BE2C (cell line): ENCODE results near the gene CLASP1. TPM values are rescaled to one million over a fixed set of nuclear protein-coding genes. Genes with fewer than 3 reads are reported as not detected.

Source experiments
- DNase-seq: peaks from one replicate; pipeline ENCODE4 v3.0.0-alpha.2; 2020
- H3K27me3 ChIP-seq: fragments of 250-450 bp; sonication (Bioruptor Pico); 2 replicates; pipeline ENCODE4 v1.5.1; 2020; ENCODE audit warnings: mild to moderate bottlenecking
- H3K36me3 ChIP-seq: fragments of 250-450 bp; sonication (Bioruptor Pico); 2 replicates; pipeline ENCODE4 v1.5.1; 2020; ENCODE audit warnings: mild to moderate bottlenecking
- H3K4me1 ChIP-seq: fragments of 250-450 bp; sonication (Bioruptor Pico); 2 replicates; pipeline ENCODE4 v1.5.1; 2020
- H3K4me3 ChIP-seq: 2 replicates; pipeline ENCODE4 v1.5.1; 2011; ENCODE audit warnings: low read depth, low read length
- H3K9me3 ChIP-seq: fragments of 250-450 bp; sonication (Bioruptor Pico); 2 replicates; pipeline ENCODE4 v1.5.1; 2020
- polyA plus RNA-seq: library from polyadenylated mRNA; unstranded; fragments of >200 nt; gene quantifications from one replicate; pipeline ENCODE4 v1.2.1, GENCODE V29; 2012; ENCODE audit warnings: low read depth, missing spikeins; ENCODE audit not compliant: insufficient read length, insufficient read depth
- TF ChIP-seq, protein P1 (sequence below): IDR thresholded peaks from 2 replicates; pipeline ENCODE4 v1.5.1; 2012; ENCODE audit warnings: mild to moderate bottlenecking, low read depth, low read length

Gene CLASP1
- 15.9 TPM for polyA plus RNA-seq

- TF ChIP-seq, protein P1, sequence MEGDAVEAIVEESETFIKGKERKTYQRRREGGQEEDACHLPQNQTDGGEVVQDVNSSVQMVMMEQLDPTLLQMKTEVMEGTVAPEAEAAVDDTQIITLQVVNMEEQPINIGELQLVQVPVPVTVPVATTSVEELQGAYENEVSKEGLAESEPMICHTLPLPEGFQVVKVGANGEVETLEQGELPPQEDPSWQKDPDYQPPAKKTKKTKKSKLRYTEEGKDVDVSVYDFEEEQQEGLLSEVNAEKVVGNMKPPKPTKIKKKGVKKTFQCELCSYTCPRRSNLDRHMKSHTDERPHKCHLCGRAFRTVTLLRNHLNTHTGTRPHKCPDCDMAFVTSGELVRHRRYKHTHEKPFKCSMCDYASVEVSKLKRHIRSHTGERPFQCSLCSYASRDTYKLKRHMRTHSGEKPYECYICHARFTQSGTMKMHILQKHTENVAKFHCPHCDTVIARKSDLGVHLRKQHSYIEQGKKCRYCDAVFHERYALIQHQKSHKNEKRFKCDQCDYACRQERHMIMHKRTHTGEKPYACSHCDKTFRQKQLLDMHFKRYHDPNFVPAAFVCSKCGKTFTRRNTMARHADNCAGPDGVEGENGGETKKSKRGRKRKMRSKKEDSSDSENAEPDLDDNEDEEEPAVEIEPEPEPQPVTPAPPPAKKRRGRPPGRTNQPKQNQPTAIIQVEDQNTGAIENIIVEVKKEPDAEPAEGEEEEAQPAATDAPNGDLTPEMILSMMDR: no peak
- DNase-seq: peak; percentile 58
- Histone ChIP-seq H3K4me1 (no peaks in the 10 kb centered on the region), H3K4me3 (peak within 1 kb of the TSS; percentile 67), H3K36me3 (no peaks in the 10 kb centered on the region), H3K27me3 (no peaks in the 10 kb centered on the region), H3K9me3 (no peaks in the 10 kb centered on the region)
Measured at GRCh38 chr2:121649149-121649595, at the start of gene CLASP1. TSS of gene CLASP1 (minus strand) at chr2:121649462. CDS start at chr2:121605895, 43,567 bp downstream.

GRCh38 chr2:121698318-121698930, 49.2 kb upstream of the CLASP1 start:
- no peak overlapping the region for H3K4me3 ChIP-seq
- no peaks in the 10 kb centered on the region for H3K36me3 ChIP-seq
- no peaks in the 10 kb centered on the region for H3K4me1 ChIP-seq
- H3K27me3 ChIP-seq: no peaks in the 10 kb centered on the region
- TF ChIP-seq, protein P1: no peak
- no peaks in the 10 kb centered on the region for H3K9me3 ChIP-seq
- no peak for DNase-seq

DNA sequence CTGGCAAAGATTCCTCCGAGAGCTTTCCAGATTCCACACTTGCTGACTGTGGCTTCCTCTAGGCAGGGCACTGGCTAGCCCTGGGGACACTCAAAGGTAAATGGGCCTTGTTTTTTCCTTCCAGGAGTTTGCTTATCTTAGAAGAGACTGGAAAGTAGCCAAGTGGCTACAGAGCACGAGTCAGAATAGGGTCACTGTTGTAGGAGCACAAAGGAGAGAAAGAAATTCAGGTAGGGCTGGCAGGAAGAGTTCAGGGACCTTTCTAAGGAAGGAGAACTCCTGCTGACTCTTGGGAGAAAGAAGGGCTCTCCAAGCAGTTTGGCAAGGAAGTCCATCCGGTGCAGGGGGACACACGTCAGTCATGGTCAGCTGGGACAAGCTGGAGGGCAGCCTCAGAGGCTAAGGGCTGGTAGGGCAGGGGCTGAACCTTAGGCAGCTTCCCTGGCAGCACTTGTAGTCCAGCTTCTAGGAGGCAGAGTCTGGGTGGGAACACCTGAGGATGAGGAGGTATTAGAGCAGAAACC, 47.9 kb upstream of the CLASP1 start:
- Histone ChIP-seq H3K9me3 (no peaks in the 10 kb centered on the region), H3K36me3 (no peaks in the 10 kb centered on the region), H3K4me1 (no peaks in the 10 kb centered on the region), H3K4me3 (no peak overlapping the region), H3K27me3 (no peaks in the 10 kb centered on the region)
- no peak for DNase-seq
- TF ChIP-seq, protein P1: no peak

- no peak for DNase-seq
- Histone ChIP-seq H3K4me3 (no peak overlapping the region), H3K4me1 (no peaks in the 10 kb centered on the region), H3K27me3 (no peaks in the 10 kb centered on the region), H3K9me3 (no peaks in the 10 kb centered on the region), H3K36me3 (no peaks in the 10 kb centered on the region)
- TF ChIP-seq, protein P1: no peak
Measured at GRCh38 chr2:121696410-121696930, 47.2 kb upstream of the CLASP1 start.

DNA sequence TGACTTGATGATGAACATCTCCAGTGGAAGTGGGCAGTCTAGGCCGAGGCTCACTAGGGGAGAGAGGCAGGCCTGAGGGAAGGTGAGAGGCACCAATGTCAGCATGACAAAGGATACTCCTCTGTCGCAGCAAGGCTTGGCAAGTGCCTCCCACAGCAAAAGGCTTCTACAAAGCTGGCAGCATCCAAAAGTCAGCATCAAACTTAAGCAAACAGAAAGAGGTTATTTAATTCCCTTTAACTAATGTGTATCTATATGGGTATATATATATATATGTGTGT, 45.8 kb upstream of the CLASP1 start:
- TF ChIP-seq, protein P1: no peak
- Histone ChIP-seq H3K4me1 (no peaks in the 10 kb centered on the region), H3K36me3 (no peaks in the 10 kb centered on the region), H3K27me3 (no peaks in the 10 kb centered on the region), H3K4me3 (no peak overlapping the region), H3K9me3 (no peaks in the 10 kb centered on the region)
- DNase-seq: no peak
